ENCODE results near the gene IL17RA.

DNA sequence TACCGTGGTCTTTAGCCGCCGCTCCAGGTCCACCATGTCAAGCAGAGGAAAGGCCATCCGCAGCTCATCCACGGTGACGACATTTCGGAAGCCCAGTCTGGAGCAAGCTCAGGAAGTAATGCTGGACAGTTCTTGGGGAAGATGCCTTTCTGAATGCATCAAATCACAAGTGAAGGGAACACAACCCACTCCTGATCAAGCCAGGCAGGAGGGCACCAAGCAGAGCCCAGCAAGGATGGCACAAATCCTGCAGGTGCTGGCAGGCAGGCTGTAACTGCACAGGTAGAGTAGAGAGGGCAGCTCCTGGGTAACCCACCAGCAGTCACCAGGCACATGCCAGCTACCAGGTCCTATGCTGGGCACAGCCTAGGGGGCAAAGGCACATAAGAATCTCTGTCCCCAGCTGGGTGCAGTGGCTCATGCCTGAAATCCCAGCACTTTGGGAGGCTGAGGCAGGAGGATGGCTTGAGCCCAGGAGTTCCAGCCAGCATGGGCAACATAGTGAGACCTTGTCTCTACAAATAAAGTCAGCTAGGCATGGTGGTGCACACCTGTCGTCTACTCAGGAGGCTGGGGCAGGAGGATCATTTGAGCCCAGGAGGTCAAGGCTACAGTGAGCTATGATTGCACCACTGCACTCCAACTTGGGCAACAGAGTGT, 60.4 kb downstream of the IL17RA start:
- TF ChIP-seq POLR2AphosphoS5 (IDR thresholded peaks at IDR 0.05) (no peak), POLR2A (IDR thresholded peaks at IDR 0.05) (no peak)
- TF ChIP-seq, protein P1, sequence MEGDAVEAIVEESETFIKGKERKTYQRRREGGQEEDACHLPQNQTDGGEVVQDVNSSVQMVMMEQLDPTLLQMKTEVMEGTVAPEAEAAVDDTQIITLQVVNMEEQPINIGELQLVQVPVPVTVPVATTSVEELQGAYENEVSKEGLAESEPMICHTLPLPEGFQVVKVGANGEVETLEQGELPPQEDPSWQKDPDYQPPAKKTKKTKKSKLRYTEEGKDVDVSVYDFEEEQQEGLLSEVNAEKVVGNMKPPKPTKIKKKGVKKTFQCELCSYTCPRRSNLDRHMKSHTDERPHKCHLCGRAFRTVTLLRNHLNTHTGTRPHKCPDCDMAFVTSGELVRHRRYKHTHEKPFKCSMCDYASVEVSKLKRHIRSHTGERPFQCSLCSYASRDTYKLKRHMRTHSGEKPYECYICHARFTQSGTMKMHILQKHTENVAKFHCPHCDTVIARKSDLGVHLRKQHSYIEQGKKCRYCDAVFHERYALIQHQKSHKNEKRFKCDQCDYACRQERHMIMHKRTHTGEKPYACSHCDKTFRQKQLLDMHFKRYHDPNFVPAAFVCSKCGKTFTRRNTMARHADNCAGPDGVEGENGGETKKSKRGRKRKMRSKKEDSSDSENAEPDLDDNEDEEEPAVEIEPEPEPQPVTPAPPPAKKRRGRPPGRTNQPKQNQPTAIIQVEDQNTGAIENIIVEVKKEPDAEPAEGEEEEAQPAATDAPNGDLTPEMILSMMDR (IDR thresholded peaks at IDR 0.05): no peak
